PC-3 (cell line): Measurements from ENCODE around the gene MRPL46. TPM values are rescaled to one million over a fixed set of nuclear protein-coding genes. Genes with fewer than 3 reads are reported as not detected.
A peak's percentile ranks its signal among the peaks of the same experiment; 100 is the strongest.

ENCODE experiments used
- ATAC-seq: fragments of 200-7000 bp; cut with Tn5 transposase; 2 replicates; pipeline ENCODE4 v1.9.1; 2020; ENCODE audit warnings: mild to moderate bottlenecking, moderate library complexity
- BruUV-seq: library from RNA; stranded (reverse); fragments of 400-500 nt; replicated peaks from 2 replicates; lab custom pipeline; 2021; lab: Mats Ljungman, UMichigan
- CTCF ChIA-PET: fragments of 300-600 bp; sonication (Branson Sonifier 250); formaldehyde crosslinking; loops from one replicate; lab custom pipeline; 2022; ENCODE audit warnings: antibody characterized with exemption; lab: Charles Lee
- POLR2A ChIA-PET: fragments of 300-600 bp; sonication (Branson Sonifier 250); formaldehyde crosslinking; loops from one replicate; lab custom pipeline; 2022; ENCODE audit warnings: antibody characterized with exemption; ENCODE audit not compliant: unreplicated experiment; lab: Charles Lee
- DNase-seq: peaks from one replicate; pipeline ENCODE4 v3.0.0-alpha.2; 2015
- H2AFZ ChIP-seq: fragments of 300-600 bp; sonication (generic); 2 replicates; pipeline ENCODE4 v1.6.0; 2016; ENCODE audit warnings: antibody characterized with exemption, low read length
- H3F3A ChIP-seq: fragments of 300-600 bp; sonication (generic); one replicate; pipeline ENCODE4 v1.6.0; 2017; ENCODE audit warnings: antibody characterized with exemption, low read length, control low read depth, mild to moderate bottlenecking; ENCODE audit not compliant: unreplicated experiment
- H3K27ac ChIP-seq: fragments of 300-600 bp; sonication (generic); 2 replicates; pipeline ENCODE4 v1.5.1; 2016; ENCODE audit warnings: mild to moderate bottlenecking, low read length
- H3K27me3 ChIP-seq: fragments of 300-600 bp; sonication (generic); 2 replicates; pipeline ENCODE4 v1.6.1; 2016; ENCODE audit warnings: low read length, mixed read lengths
- H3K36me3 ChIP-seq: fragments of 300-600 bp; sonication (generic); 2 replicates; pipeline ENCODE4 v1.6.1; 2016; ENCODE audit warnings: low read depth, mixed run types, low read length, mixed read lengths
- H3K4me1 ChIP-seq: fragments of 300-600 bp; sonication (generic); 2 replicates; pipeline ENCODE4 v1.5.1; 2016; ENCODE audit warnings: low read length; ENCODE audit not compliant: insufficient read depth
- H3K4me2 ChIP-seq: fragments of 300-600 bp; sonication (generic); 2 replicates; pipeline ENCODE4 v1.6.0; 2016; ENCODE audit warnings: low read length
- H3K4me3 ChIP-seq: fragments of 300-600 bp; sonication (generic); 2 replicates; pipeline ENCODE4 v1.5.1; 2016; ENCODE audit warnings: mild to moderate bottlenecking, low read length, mixed read lengths
- H3K79me2 ChIP-seq: fragments of 300-600 bp; sonication (generic); 2 replicates; pipeline ENCODE4 v1.6.1; 2017; ENCODE audit warnings: low read length, mixed read lengths
- H3K9ac ChIP-seq: fragments of 300-600 bp; sonication (generic); 2 replicates; pipeline ENCODE4 v1.6.0; 2016; ENCODE audit warnings: mild to moderate bottlenecking, low read length
- H3K9me2 ChIP-seq: fragments of 300-600 bp; sonication (generic); replicated peaks from 2 replicates; pipeline ENCODE4 v1.6.1; 2016; ENCODE audit warnings: mixed run types, low read length, mixed read lengths
- H3K9me3 ChIP-seq: fragments of 300-600 bp; sonication (generic); 2 replicates; pipeline ENCODE4 v1.6.1; 2016; ENCODE audit warnings: low read length, mixed read lengths
- H4K20me1 ChIP-seq: fragments of 300-600 bp; sonication (generic); 2 replicates; pipeline ENCODE4 v1.6.1; 2016; ENCODE audit warnings: low read length, mixed read lengths
- EZH2 ChIP-seq: fragments of 300-600 bp; sonication (generic); IDR thresholded peaks from one replicate; pipeline ENCODE4 v1.6.1; 2017; ENCODE audit warnings: antibody characterized with exemption, mild to moderate bottlenecking, low read length; ENCODE audit not compliant: unreplicated experiment
- EZH2phosphoT487 ChIP-seq: fragments of 300-600 bp; sonication (generic); IDR thresholded peaks from 2 replicates; pipeline ENCODE4 v1.6.1; 2018; ENCODE audit warnings: mild to moderate bottlenecking, antibody characterized with exemption, low read length, borderline replicate concordance
- intact Hi-C: fragments of 100-400 bp; cut with micrococcal nuclease; formaldehyde crosslinking; loops from 2 replicates; pipeline ENCODE4 v1.9.0; 2023
- total RNA-seq: library from RNA; depleted of rRNA; stranded (reverse); fragments of >200 nt; gene quantifications from 2 replicates; pipeline ENCODE4 v1.2.3, GENCODE V29; 2014
- TF ChIP-seq, protein P1 (sequence below): fragments of 300-600 bp; sonication (generic); conservative IDR thresholded peaks from 2 replicates; pipeline ENCODE4 v1.5.1; 2017; ENCODE audit warnings: antibody characterized with exemption, low read depth, mild to moderate bottlenecking, low read length

The MRPL46 gene
- total RNA-seq, 1 experiment from 2014 or later = 33.9 TPM

- Histone ChIP-seq H3K9me2 (no peaks in the 10 kb centered on the region), H3K27ac (no peak overlapping the region), H3K79me2 (no peaks in the 10 kb centered on the region), H3K4me3 (no peak overlapping the region), H3K36me3 (peaks cover 11% of the 10 kb centered on the region), H3K4me1 (0 out of 2 replicates have a peak, but pooled peaks cover 5% of the 10 kb centered on the region), H3K27me3 (no peaks in the 10 kb centered on the region), H2AFZ (no peak overlapping the region), H4K20me1 (no peaks in the 10 kb centered on the region), H3K9me3 (no peaks in the 10 kb centered on the region), H3K9ac (no peak overlapping the region), H3K4me2 (no peak overlapping the region), H3F3A (no peaks in the 10 kb centered on the region)
- TF ChIP-seq EZH2 = no peak
- TF ChIP-seq, protein P1, sequence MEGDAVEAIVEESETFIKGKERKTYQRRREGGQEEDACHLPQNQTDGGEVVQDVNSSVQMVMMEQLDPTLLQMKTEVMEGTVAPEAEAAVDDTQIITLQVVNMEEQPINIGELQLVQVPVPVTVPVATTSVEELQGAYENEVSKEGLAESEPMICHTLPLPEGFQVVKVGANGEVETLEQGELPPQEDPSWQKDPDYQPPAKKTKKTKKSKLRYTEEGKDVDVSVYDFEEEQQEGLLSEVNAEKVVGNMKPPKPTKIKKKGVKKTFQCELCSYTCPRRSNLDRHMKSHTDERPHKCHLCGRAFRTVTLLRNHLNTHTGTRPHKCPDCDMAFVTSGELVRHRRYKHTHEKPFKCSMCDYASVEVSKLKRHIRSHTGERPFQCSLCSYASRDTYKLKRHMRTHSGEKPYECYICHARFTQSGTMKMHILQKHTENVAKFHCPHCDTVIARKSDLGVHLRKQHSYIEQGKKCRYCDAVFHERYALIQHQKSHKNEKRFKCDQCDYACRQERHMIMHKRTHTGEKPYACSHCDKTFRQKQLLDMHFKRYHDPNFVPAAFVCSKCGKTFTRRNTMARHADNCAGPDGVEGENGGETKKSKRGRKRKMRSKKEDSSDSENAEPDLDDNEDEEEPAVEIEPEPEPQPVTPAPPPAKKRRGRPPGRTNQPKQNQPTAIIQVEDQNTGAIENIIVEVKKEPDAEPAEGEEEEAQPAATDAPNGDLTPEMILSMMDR = peak; percentile 77
- ATAC-seq (peak; percentile 86), DNase-seq (peak; percentile 72)
- CTCF ChIA-PET = no interaction called here
- no TSS peak for BruUV-seq
- intact Hi-C loops = no loop called here
- POLR2A ChIA-PET = interaction anchor here (0.6 kb wide), 1 partner anchor 167 kb away, joined by 5 read pairs; no protein-coding TSS in a partner anchor
Observed at GRCh38 chr15:88454867-88455810, 12.0 kb downstream of the MRPL46 start.

- no peak overlapping the region for H2AFZ ChIP-seq
- ATAC-seq = no peak
- no peak for DNase-seq
- intact Hi-C loops = no loop called here
- no peaks in the 10 kb centered on the region for H3K9me2 ChIP-seq
- no peak overlapping the region for H3K27ac ChIP-seq
- no peaks in the 10 kb centered on the region for H3K9me3 ChIP-seq
- POLR2A ChIA-PET = no interaction called here
- H4K20me1 ChIP-seq = no peaks in the 10 kb centered on the region
- no peaks in the 10 kb centered on the region for H3F3A ChIP-seq
- H3K79me2 ChIP-seq = no peaks in the 10 kb centered on the region
- H3K9ac ChIP-seq = no peak overlapping the region
- no peak for TF ChIP-seq EZH2phosphoT487
- TF ChIP-seq, protein P1 = no peak
- TF ChIP-seq EZH2 = no peak
- 0 out of 2 replicates have a peak, but pooled peaks cover 5% of the 10 kb centered on the region for H3K4me1 ChIP-seq
- no peaks in the 10 kb centered on the region for H3K27me3 ChIP-seq
- CTCF ChIA-PET = no interaction called here
- H3K4me3 ChIP-seq = no peak overlapping the region
- H3K36me3 ChIP-seq = peaks cover 5% of the 10 kb centered on the region
- BruUV-seq = no TSS peak
- no peak overlapping the region for H3K4me2 ChIP-seq
Observed at GRCh38 chr15:88454236-88454635, 13.0 kb downstream of the MRPL46 start.

DNA sequence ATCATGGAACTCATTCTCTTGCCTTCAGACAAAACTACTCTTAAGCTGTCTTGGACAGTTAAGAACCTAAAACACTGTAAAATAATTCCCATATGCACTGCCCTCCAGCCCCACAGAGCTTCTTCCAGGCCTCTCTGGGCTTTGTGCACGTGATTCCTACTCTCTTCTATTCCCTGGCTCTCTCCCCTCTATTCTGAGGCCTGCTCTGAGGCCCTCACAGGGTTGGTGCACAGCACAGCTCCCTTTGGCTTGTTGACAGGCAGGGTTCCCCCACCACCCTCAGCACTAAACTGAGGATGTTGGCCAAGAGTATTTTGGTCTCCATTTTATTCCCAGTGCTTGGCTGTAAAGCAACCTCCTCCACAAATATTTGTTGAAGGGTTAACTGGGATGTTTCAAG lies 13.5 kb downstream of the MRPL46 start:
- Histone ChIP-seq H3K36me3 (peaks cover under 1% of the 10 kb centered on the region; the same call in 1 of the 2 replicates), H3K27me3 (no peaks in the 10 kb centered on the region), H3K4me3 (no peak overlapping the region), H3F3A (no peaks in the 10 kb centered on the region), H3K4me1 (0 out of 2 replicates have a peak, but pooled peaks cover 5% of the 10 kb centered on the region), H2AFZ (no peak overlapping the region), H3K9ac (no peak overlapping the region), H3K9me2 (no peaks in the 10 kb centered on the region), H3K9me3 (no peaks in the 10 kb centered on the region), H4K20me1 (no peaks in the 10 kb centered on the region), H3K27ac (no peak overlapping the region), H3K79me2 (no peaks in the 10 kb centered on the region), H3K4me2 (no peak overlapping the region)
- DNase-seq (no peak), ATAC-seq (no peak)
- TF ChIP-seq, protein P1 = no peak
- TF ChIP-seq EZH2phosphoT487 = no peak
- TF ChIP-seq EZH2 = no peak
- ChIA-PET POLR2A (no interaction called here), CTCF (no interaction called here)
- BruUV-seq = no TSS peak
- intact Hi-C loops = no loop called here
